Nephron progenitor cell (in vitro differentiated cells): Measurements from ENCODE around the gene RPL26.

Source experiments
- DNase-seq: peaks from one replicate; pipeline ENCODE4 v3.0.0; 2021
- H3K27ac Mint-ChIP-seq: 2 replicates; pipeline ENCODE4 v1.8.0; 2021; ENCODE audit warnings: mild to moderate bottlenecking, moderate library complexity, mixed read lengths
- H3K27me3 Mint-ChIP-seq: 2 replicates; pipeline ENCODE4 v1.8.0; 2021; ENCODE audit warnings: mild to moderate bottlenecking, low read depth, mixed read lengths; ENCODE audit not compliant: poor library complexity
- H3K36me3 Mint-ChIP-seq: 2 replicates; pipeline ENCODE4 v1.8.0; 2021; ENCODE audit warnings: low read depth, mixed read lengths
- H3K4me1 Mint-ChIP-seq: 2 replicates; pipeline ENCODE4 v1.8.0; 2021; ENCODE audit warnings: mixed read lengths
- H3K4me3 Mint-ChIP-seq: 2 replicates; pipeline ENCODE4 v1.8.0; 2021; ENCODE audit warnings: mild to moderate bottlenecking, moderate library complexity, mixed read lengths
- H3K9me3 Mint-ChIP-seq: 2 replicates; pipeline ENCODE4 v1.8.0; 2021; ENCODE audit warnings: mild to moderate bottlenecking, moderate library complexity, mixed read lengths
- TF ChIP-seq, protein P1 (sequence below): fragments of 200-600 bp; sonication (generic); IDR thresholded peaks from 2 replicates; pipeline ENCODE4 v1.5.0; 2021; ENCODE audit warnings: antibody characterized with exemption

The RPL26 gene

DNA sequence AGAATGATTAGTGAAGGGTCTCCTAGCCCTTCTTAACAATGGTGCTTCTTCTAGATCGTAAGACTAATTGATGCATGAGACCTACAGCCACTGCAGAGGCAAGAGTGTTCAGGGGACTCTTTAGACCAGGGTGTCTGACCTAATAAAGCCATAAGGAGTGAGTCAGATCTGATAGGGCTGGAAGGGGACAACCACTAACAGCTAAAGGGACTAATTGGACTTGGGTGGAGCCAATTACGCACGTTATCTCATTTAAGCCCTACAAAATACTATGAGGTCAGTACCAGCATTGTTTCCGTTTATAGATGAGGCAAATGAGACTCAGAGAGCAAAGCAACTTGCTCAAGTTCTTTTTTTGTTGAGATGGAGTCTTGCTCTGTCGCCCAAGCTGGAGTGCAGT, 29.1 kb upstream of the RPL26 start:
- no peak overlapping the region for H3K4me3 Mint-ChIP-seq
- H3K27me3 Mint-ChIP-seq: peaks cover 43% of the 10 kb centered on the region
- TF ChIP-seq, protein P1, sequence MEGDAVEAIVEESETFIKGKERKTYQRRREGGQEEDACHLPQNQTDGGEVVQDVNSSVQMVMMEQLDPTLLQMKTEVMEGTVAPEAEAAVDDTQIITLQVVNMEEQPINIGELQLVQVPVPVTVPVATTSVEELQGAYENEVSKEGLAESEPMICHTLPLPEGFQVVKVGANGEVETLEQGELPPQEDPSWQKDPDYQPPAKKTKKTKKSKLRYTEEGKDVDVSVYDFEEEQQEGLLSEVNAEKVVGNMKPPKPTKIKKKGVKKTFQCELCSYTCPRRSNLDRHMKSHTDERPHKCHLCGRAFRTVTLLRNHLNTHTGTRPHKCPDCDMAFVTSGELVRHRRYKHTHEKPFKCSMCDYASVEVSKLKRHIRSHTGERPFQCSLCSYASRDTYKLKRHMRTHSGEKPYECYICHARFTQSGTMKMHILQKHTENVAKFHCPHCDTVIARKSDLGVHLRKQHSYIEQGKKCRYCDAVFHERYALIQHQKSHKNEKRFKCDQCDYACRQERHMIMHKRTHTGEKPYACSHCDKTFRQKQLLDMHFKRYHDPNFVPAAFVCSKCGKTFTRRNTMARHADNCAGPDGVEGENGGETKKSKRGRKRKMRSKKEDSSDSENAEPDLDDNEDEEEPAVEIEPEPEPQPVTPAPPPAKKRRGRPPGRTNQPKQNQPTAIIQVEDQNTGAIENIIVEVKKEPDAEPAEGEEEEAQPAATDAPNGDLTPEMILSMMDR: no peak
- no peak overlapping the region for H3K27ac Mint-ChIP-seq
- DNase-seq: no peak
- no peaks in the 10 kb centered on the region for H3K36me3 Mint-ChIP-seq
- H3K4me1 Mint-ChIP-seq: peaks cover 14% of the 10 kb centered on the region
- no peaks in the 10 kb centered on the region for H3K9me3 Mint-ChIP-seq

DNA sequence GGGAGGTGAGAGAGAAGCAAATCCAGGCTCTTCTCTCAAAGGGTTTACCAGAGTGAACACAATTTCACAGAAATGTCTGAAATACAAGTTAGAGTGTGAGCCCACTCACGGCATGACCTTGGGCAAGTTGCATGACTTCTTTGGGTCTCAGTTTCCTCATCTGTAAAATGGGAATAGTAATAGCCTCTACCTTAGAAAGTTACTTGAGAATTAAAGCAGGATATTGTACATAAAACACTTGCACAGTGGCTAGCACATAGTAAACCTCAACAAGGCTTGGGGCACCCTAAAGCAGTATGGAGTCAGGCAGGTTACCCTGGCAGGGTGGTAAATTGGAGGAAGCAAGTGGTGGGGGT, 27.9 kb upstream of the RPL26 start:
- peaks cover 30% of the 10 kb centered on the region for H3K27me3 Mint-ChIP-seq
- TF ChIP-seq, protein P1: no peak
- H3K27ac Mint-ChIP-seq: no peak overlapping the region
- peaks cover 24% of the 10 kb centered on the region for H3K4me1 Mint-ChIP-seq
- H3K4me3 Mint-ChIP-seq: no peak overlapping the region
- no peaks in the 10 kb centered on the region for H3K36me3 Mint-ChIP-seq
- DNase-seq: no peak
- H3K9me3 Mint-ChIP-seq: no peaks in the 10 kb centered on the region

DNA sequence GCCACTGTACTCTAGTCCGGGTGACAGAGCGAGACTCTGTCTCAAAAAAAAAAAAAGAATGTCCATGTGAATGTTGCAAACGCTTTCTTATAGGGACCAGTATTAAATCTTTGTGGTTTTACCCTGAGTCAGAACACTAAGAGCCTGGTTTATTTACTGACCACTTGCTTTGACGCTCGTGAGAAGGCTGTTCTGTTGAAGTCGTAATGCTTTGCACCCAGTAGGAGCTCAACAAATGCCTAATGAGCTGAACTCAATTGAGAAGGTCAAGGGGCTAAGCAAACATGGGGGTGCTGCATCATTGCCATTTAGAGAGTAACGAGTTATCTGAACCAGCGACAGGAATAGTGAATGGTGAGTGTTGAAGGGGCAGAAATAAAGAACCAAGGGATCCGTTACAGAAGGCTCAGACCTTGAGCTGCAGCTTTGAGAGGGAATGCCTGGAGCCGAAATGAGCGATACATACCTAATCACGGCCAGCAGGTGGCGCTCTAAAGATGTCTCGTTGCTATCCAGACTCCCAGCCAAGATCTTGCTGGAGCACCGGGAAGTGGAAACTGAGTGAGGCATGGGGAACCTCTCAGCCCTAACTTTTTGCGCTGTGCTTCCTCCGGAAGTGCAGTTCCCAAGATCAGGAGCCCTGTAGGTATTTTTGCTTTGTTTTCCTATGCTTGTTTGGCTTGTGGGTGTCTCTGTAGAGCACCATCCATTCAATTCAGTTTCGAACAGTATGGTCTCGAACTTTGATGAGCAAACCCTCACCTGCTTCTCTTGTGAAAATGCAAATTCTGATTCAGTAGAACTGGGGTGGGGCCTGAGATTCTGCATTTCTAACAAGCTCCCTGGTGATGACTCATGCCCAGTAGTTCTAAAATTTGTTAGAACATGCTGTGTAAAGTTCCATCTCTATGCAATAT, 27.2 kb upstream of the RPL26 start:
- Mint-ChIP-seq H3K27ac (no peak overlapping the region), H3K4me3 (no peak overlapping the region), H3K36me3 (no peaks in the 10 kb centered on the region), H3K9me3 (no peaks in the 10 kb centered on the region), H3K27me3 (peaks cover 26% of the 10 kb centered on the region), H3K4me1 (peaks cover 28% of the 10 kb centered on the region)
- TF ChIP-seq, protein P1: peak; percentile 91
- DNase-seq: peak; percentile 93

DNA sequence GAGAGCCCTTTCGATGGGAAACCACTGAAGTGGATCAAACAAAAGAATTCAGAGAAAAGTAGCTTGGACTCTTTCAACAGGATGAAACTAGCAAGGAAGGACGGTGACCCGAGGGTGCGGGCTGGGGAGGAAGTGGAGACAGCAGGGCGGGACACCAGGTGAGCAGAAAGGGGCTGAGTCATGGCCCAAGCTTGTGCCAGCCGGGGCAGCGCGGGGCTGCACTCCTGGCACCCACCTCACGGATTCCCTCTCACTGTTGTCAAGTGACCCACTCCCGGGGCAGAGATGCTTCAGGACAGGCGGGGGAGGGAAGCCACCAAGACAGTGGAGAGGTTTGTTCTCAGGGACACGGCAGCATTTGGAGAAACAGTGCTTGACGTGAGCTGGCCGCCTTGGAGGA, 25.4 kb upstream of the RPL26 start:
- DNase-seq: no peak
- no peak overlapping the region for H3K27ac Mint-ChIP-seq
- peaks cover 32% of the 10 kb centered on the region for H3K4me1 Mint-ChIP-seq
- peak overlapping the region; percentile 47 for H3K4me3 Mint-ChIP-seq
- H3K9me3 Mint-ChIP-seq: no peaks in the 10 kb centered on the region
- no peaks in the 10 kb centered on the region for H3K36me3 Mint-ChIP-seq
- peaks cover 27% of the 10 kb centered on the region for H3K27me3 Mint-ChIP-seq
- TF ChIP-seq, protein P1: no peak

DNA sequence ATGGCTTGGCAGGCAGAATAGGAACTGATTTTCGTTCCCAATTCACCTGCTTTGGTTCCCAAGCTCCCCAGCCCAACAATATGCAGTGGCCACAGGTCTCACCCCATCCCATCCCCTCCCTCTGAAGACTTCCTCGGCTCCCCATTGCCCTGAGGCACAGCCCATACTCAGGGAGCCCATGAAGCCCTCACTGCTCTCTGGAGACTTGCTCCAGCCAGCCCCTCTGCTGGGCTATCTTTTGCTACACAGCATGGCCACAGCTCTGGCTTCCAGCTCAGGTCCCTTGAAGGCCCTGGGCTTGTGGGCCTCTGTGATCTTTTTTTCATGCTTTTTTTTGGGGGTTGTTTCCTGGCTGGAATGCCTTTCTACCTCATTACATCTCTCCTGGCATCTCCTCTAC, 23.2 kb upstream of the RPL26 start:
- Mint-ChIP-seq H3K27ac (no peak overlapping the region), H3K36me3 (no peaks in the 10 kb centered on the region), H3K9me3 (no peaks in the 10 kb centered on the region), H3K4me1 (peaks cover 32% of the 10 kb centered on the region), H3K4me3 (no peak overlapping the region), H3K27me3 (peaks cover 25% of the 10 kb centered on the region)
- no peak for DNase-seq
- TF ChIP-seq, protein P1: no peak

DNA sequence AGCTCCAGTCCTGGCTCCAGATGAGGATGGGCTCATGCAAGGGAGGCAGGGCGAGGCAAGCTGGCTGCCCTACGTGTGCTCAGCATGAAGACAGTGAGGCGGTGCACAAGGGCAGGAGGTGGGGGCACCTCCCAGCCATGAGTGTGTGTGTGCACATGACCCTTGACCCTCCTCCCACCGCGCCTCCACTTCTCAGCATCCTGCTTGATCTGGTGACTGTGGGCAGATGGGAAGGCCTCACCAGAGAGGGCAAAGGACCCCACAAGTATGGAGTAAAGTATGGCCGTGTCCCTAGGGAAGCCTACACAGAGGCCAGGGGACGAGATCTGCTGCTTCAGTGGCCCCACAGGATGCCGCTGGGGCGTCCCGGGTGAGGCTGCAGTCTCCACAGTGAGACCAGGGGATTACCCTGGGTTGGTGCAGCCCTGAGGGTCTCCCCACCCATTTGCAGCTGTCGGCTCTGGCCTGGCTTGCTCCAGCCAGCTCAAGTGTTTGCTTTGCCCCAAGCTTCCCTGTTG, 22.6 kb upstream of the RPL26 start:
- Mint-ChIP-seq H3K4me1 (peaks cover 32% of the 10 kb centered on the region), H3K9me3 (no peaks in the 10 kb centered on the region), H3K4me3 (no peak overlapping the region), H3K27me3 (peaks cover 30% of the 10 kb centered on the region), H3K36me3 (no peaks in the 10 kb centered on the region), H3K27ac (no peak overlapping the region)
- no peak for DNase-seq
- TF ChIP-seq, protein P1: no peak
